Lower leg skin (tissue), 4 donors: ENCODE measurements around the gene TAS2R8. TPM values are rescaled to one million over a fixed set of nuclear protein-coding genes. Genes with fewer than 3 reads are reported as not detected.

ENCODE experiments used
- DNase-seq, 2 donors: peaks; one replicate each; pipeline ENCODE4 v3.0.0-alpha.2; 2019; ENCODE audit warnings: low spot score in 2 of 2
- H3K4me3 ChIP-seq: fragments of 200-600 bp; sonication (generic); 2 replicates; pipeline ENCODE4 v1.5.1; 2017; ENCODE audit warnings: mild to moderate bottlenecking, low read depth; ENCODE audit not compliant: poor library complexity, severe bottlenecking
- POLR2A ChIP-seq, 2 donors: fragments of 450-650 bp; IDR thresholded peaks; one replicate each; pipeline ENCODE4 v1.6.1; 2016 to 2017; ENCODE audit warnings: antibody characterized with exemption in 2 of 2, mild to moderate bottlenecking in 1 of 2, moderate library complexity in 1 of 2
- WGBS, 2 donors: methylation state at CpG; one replicate each; pipeline ENCODE4 v1.1.5; 2018; 5-methylcytosine and 5-hydroxymethylcytosine counted together
- intact Hi-C: fragments of 100-400 bp; cut with DNase I; formaldehyde crosslinking; loops from one replicate; pipeline ENCODE4 v1.15.0; 2023; ENCODE audit warnings: low total_unique reads
- total RNA-seq, 4 donors: library from RNA; depleted of rRNA; stranded (reverse); fragments of >200 nt; gene quantifications; one replicate each; pipeline ENCODE4 v1.1.0, GENCODE V29; 2016
- TF ChIP-seq, protein P1 (sequence below), 3 donors: fragments of 450-650 bp; IDR thresholded peaks; one replicate each; pipeline ENCODE4 v1.5.1; 2016; ENCODE audit warnings: antibody characterized with exemption in 3 of 3, mild to moderate bottlenecking in 3 of 3, moderate library complexity in 2 of 3

The TAS2R8 gene, protein sequence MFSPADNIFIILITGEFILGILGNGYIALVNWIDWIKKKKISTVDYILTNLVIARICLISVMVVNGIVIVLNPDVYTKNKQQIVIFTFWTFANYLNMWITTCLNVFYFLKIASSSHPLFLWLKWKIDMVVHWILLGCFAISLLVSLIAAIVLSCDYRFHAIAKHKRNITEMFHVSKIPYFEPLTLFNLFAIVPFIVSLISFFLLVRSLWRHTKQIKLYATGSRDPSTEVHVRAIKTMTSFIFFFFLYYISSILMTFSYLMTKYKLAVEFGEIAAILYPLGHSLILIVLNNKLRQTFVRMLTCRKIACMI
- total RNA-seq = not detected

DNA sequence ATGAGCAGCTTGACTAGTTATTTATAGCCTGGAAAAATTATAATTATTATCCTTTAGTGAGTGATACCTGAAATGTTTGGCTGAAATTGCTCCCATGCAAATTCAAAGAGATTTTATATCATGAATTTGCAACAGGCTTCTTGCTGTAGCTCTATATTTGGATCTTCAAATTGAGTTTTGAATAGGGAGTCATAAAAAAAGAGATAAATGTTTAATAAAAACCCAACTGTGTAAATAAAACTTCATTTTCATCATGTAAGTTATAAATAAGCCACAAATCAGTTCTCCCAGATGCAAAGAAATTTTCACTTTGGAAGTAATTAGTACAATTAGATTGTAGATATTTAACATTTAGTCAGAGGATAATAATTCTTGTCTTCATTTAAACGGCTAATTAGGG lies at the start of gene TAS2R8:
Gene TAS2R8, minus strand, starts transcription at position 101 of the 400 bp plus-strand sequence. CDS start 306 bp downstream, outside the sequence.
- WGBS, 2 donors = 53 to 69% methylated on average over 1 of the region's 1 CpG
- no peak for TF ChIP-seq POLR2A (IDR thresholded peaks at IDR 0.05)
- TF ChIP-seq, protein P1, sequence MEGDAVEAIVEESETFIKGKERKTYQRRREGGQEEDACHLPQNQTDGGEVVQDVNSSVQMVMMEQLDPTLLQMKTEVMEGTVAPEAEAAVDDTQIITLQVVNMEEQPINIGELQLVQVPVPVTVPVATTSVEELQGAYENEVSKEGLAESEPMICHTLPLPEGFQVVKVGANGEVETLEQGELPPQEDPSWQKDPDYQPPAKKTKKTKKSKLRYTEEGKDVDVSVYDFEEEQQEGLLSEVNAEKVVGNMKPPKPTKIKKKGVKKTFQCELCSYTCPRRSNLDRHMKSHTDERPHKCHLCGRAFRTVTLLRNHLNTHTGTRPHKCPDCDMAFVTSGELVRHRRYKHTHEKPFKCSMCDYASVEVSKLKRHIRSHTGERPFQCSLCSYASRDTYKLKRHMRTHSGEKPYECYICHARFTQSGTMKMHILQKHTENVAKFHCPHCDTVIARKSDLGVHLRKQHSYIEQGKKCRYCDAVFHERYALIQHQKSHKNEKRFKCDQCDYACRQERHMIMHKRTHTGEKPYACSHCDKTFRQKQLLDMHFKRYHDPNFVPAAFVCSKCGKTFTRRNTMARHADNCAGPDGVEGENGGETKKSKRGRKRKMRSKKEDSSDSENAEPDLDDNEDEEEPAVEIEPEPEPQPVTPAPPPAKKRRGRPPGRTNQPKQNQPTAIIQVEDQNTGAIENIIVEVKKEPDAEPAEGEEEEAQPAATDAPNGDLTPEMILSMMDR (IDR thresholded peaks at IDR 0.05) = no peak
- no peak for DNase-seq
- intact Hi-C loops = no loop called here
- H3K4me3 ChIP-seq = no peak within 1 kb of the TSS

GRCh38 chr12:10855807-10856206 lies 48.7 kb upstream of the TAS2R8 start:
- DNase-seq = no peak
- 85 to 98% methylated on average over 2 of the region's 2 CpGs for WGBS, 2 donors
- intact Hi-C loops = no loop called here
- TF ChIP-seq POLR2A (IDR thresholded peaks at IDR 0.05) = no peak
- TF ChIP-seq, protein P1 (IDR thresholded peaks at IDR 0.05) = no peak
- H3K4me3 ChIP-seq = no peak overlapping the region

GRCh38 chr12:10853776-10854175 lies 46.7 kb upstream of the TAS2R8 start:
- no peak for DNase-seq
- TF ChIP-seq, protein P1 (IDR thresholded peaks at IDR 0.05) = no peak
- no peak for TF ChIP-seq POLR2A (IDR thresholded peaks at IDR 0.05)
- no peak overlapping the region for H3K4me3 ChIP-seq
- intact Hi-C loops = no loop called here
- WGBS, 2 donors = 40 to 60% methylated on average over 2 of the region's 2 CpGs

DNA sequence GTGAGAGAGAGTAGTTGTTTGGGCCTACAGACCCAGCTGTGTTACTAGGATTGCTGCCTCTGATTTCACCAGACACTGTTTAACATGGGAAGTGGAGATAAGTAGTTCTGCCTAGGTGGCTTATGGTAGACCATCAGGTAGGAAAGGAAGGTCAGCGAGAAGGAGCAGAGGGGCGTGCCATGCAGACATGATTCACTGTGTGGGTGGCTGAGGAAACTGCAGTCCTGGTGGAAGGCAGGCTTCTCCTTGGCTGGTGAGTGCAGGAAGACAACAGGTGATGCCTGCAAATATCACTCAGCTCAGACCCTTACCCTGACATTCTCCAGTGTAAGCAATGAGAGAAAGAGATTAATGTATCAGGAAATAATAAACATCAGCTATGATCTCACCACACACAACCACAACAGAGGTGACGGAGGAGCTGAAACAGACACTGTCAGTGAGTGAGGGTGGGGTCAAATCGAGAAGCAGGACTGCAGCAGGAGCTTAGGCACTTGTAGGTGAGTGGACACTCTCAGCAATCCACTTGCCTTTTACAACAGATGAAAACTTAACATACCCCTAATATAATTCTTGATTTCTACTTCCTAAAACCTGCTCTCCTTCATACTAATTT lies 44.3 kb upstream of the TAS2R8 start:
- no peak for DNase-seq
- WGBS, 2 donors = 78 to 83% methylated on average over 4 of the region's 4 CpGs
- intact Hi-C loops = no loop called here
- H3K4me3 ChIP-seq = no peak overlapping the region
- TF ChIP-seq, protein P1 (IDR thresholded peaks at IDR 0.05) = no peak
- no peak for TF ChIP-seq POLR2A (IDR thresholded peaks at IDR 0.05)

GRCh38 chr12:10849425-10849878 lies 42.4 kb upstream of the TAS2R8 start, which contains the start of gene PRR4:
Gene PRR4, minus strand, starts transcription at chr12:10849475. Its CDS starts 38 bp downstream, at chr12:10849437.
- no peak for TF ChIP-seq POLR2A (IDR thresholded peaks at IDR 0.05)
- TF ChIP-seq, protein P1 (IDR thresholded peaks at IDR 0.05) = no peak
- no peak within 1 kb of the TSS for H3K4me3 ChIP-seq
- intact Hi-C loops = no loop called here
- no peak for DNase-seq
- WGBS, 2 donors = 75 to 82% methylated on average over 4 of the region's 4 CpGs
